Heart left ventricle (tissue), 16 donors: ENCODE measurements around the gene HDGFL2. TPM values are rescaled to one million over a fixed set of nuclear protein-coding genes. Genes with fewer than 3 reads are reported as not detected.

ENCODE experiments used
- ATAC-seq, 4 donors: fragments of 200-7000 bp; cut with Tn5 transposase; one replicate each; pipeline ENCODE4 v1.9.1; 2020 to 2022; ENCODE audit warnings: moderate library complexity in 4 of 4, mild to moderate bottlenecking in 3 of 4, moderate number of reproducible peaks in 1 of 4
- DNase-seq, 5 donors: peaks; one replicate each; pipeline ENCODE4 v3.0.0-alpha.2; 2020
- H3K27ac ChIP-seq, 12 donors: fragments of 200-600 bp; sonication (generic) in 4 of 12; one replicate each; pipeline versions ENCODE4 v1.5.0 to v1.8.0; 2016 to 2022; ENCODE audit warnings: mild to moderate bottlenecking in 2 of 12
- H3K27me3 ChIP-seq, 9 donors: fragments of 200-600 bp; sonication (generic) in 2 of 9; one replicate each; pipeline versions ENCODE4 v1.5.1 to v1.8.0; 2016 to 2022; ENCODE audit warnings: mild to moderate bottlenecking in 3 of 9
- H3K36me3 ChIP-seq, 9 donors: fragments of 200-600 bp; sonication (generic) in 2 of 9; one replicate each; pipeline versions ENCODE4 v1.5.0 to v1.8.0; 2018 to 2022; ENCODE audit warnings: mild to moderate bottlenecking in 2 of 9
- H3K4me1 ChIP-seq, 12 donors: fragments of 200-600 bp; sonication (generic) in 4 of 12; one replicate each; pipeline versions ENCODE4 v1.5.0 to v1.8.0; 2016 to 2022; ENCODE audit warnings: mild to moderate bottlenecking in 3 of 12
- H3K4me3 ChIP-seq, 12 donors: fragments of 200-600 bp; sonication (generic) in 4 of 12; one replicate each; pipeline versions ENCODE4 v1.5.0 to v1.8.0; 2017 to 2022; ENCODE audit warnings: mild to moderate bottlenecking in 9 of 12, moderate library complexity in 4 of 12
- H3K9me3 ChIP-seq, 12 donors: fragments of 200-600 bp; sonication (generic) in 4 of 12; one replicate each; pipeline versions ENCODE4 v1.5.0 to v1.8.0; 2016 to 2022; ENCODE audit warnings: mild to moderate bottlenecking in 1 of 12
- POLR2A ChIP-seq, 2 donors: fragments of 450-650 bp; IDR thresholded peaks; one replicate each; pipeline ENCODE4 v1.6.1; 2017; ENCODE audit warnings: antibody characterized with exemption in 2 of 2, mild to moderate bottlenecking in 2 of 2, moderate library complexity in 2 of 2
- WGBS, 4 donors: extraction: QIAGEN DNeasy Blood & Tissue Kit in 2 of 4; methylation state at CpG; one replicate each; pipeline versions ENCODE4 v1.1.5 to v1.1.7; 2013 to 2018; 5-methylcytosine and 5-hydroxymethylcytosine counted together
- intact Hi-C, 10 donors: fragments of 100-400 bp; cut with DNase I; formaldehyde crosslinking; loops; one replicate each; pipeline versions ENCODE4 v1.11.1 to v1.14.2; 2022
- polyA plus RNA-seq, 2 donors: library from polyadenylated mRNA; stranded (reverse); fragments of 200-250 nt; gene quantifications; one replicate each; pipeline ENCODE4 v1.2.3, GENCODE V29; 2013
- total RNA-seq, 9 donors: library from RNA; depleted of rRNA in 2 of 9; stranded (reverse); fragments of >200 nt in 2 of 9; fragmentation: NEBNext Ultra II Directional in 3 of 9; extraction: Animal tissue kit (Norgen Biotek cat#: 25700) in 3 of 9; gene quantifications; one replicate each; pipeline versions ENCODE4 v1.1.0 to v1.2.4, GENCODE V29; 2016 to 2023
- TF ChIP-seq, protein P1 (sequence below), 12 donors: fragments of 200-600 bp; sonication (generic) in 4 of 12; IDR thresholded peaks; one replicate each; pipeline versions ENCODE4 v1.5.0 to v1.8.0; 2018 to 2022; ENCODE audit warnings: antibody characterized with exemption in 12 of 12, mild to moderate bottlenecking in 5 of 12
- donor health status: ischemic (EF 13 %, LVEDD 7.1; RV severe dilation, severe dysfunction).
- donor health status: healthy with polysubstance abuse.
- donor health status: DM: no; HTN: yes; CAD: no.
- donor health status: DM: no; HTN: no; CAD: no.
- donor health status: ischemic (EF 25% LVEDD 6.9; RV normal size, moderate dysfunction).
- donor health status: ischemic (EF 25% LVEDD 5.7; RV mildly dilated, moderate dysfunction).
- donor health status: healthy.
- donor health status: DM: yes; HTN: yes; CAD: no.
- donor health status: ischemic (EF 35%, LVEDD 5.7; RV mildly dilated, moderate dysfunction).
- donor health status: nonischemic (EF 11% LVEDD 7.7; RV severe dilation, severe dysfunction).
- donor health status: DM: yes; HTN: yes; CAD: no.
- donor health status: PGD.
- donor health status: ischemic (EF 29% LVEDD 5.4; RV normal size, mild dysfunction).
- donor health status: nonischemic (EF 23%, LVEDD 6.1; RV moderate dilation, normal function).

The HDGFL2 gene
- total and polyA plus RNA-seq, 11 donors, result 20.8 to 235 (median 30.7) TPM

DNA sequence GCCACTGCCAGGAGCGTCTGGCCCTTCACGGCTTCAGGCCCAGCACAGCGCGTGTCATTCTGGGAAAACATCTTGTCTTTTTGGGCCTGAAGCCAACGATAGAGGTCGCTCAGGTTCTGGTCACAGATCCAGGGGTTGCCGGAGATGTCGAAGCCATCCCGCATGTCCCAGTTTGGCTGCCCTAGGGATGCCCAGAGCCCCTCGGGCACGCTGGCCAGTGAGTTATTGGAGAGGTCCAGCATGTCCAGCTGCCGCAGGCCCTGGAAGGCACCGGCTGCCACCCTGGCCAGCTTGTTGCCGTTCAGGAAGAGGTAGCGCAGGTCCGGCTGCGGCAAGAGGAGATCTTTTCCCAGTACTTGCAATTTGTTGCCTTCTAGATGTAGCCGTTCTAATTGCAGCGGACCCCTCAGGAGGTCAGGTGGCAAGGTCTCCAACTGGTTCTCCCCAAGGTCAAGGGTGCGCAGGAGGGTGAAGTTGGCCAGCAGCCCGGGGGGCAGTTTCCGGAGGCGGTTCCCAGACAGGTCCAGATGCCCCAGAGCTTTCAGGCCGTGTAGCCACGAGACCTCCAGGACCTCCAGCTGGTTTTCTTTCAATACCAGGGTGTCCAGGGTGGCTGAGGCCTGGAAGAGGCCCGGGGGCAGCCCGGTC lies 66.0 kb downstream of the HDGFL2 start:
- 55 to 76% (median 68%) methylated on average over 12 to 27 of the region's 27 CpGs for WGBS, 4 donors
- DNase-seq, result no peak
- ATAC-seq, result peak in 3 of 4 donors; percentile 7 to 18 (median 16)

DNA sequence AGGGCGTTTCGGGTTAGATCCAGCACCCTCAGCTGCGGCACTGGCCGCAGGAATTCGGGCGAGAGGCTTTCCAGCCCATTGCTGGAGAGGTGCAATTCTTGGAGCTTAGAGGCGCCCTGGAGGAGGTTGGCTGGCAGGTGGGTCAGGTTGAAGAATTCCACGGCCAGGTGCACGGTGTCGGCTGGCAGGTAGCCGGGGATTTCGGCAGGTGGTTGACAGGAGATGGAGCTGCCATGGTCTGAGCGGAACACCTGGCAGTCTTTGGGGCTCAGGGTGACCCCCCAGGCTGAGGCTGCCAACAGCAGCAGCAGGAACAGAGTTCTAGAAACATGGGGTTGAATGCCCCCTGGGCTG lies 66.5 kb downstream of the HDGFL2 start:
- H3K4me3 ChIP-seq, result no peak overlapping the region
- WGBS, 4 donors, result 93 to 98% (median 95%) methylated on average over 12 to 13 of the region's 13 CpGs
- no peak for DNase-seq

More for the DNA sequence above, 66.0 kb downstream of the HDGFL2 start:
- no peak for TF ChIP-seq POLR2A (IDR thresholded peaks at IDR 0.05)
- TF ChIP-seq, protein P1, sequence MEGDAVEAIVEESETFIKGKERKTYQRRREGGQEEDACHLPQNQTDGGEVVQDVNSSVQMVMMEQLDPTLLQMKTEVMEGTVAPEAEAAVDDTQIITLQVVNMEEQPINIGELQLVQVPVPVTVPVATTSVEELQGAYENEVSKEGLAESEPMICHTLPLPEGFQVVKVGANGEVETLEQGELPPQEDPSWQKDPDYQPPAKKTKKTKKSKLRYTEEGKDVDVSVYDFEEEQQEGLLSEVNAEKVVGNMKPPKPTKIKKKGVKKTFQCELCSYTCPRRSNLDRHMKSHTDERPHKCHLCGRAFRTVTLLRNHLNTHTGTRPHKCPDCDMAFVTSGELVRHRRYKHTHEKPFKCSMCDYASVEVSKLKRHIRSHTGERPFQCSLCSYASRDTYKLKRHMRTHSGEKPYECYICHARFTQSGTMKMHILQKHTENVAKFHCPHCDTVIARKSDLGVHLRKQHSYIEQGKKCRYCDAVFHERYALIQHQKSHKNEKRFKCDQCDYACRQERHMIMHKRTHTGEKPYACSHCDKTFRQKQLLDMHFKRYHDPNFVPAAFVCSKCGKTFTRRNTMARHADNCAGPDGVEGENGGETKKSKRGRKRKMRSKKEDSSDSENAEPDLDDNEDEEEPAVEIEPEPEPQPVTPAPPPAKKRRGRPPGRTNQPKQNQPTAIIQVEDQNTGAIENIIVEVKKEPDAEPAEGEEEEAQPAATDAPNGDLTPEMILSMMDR (IDR thresholded peaks at IDR 0.05), result no peak
- Histone ChIP-seq H3K36me3 (no peaks in the 10 kb centered on the region), H3K4me1 (peaks cover 0 to 39% (median 15%) of the 10 kb centered on the region in 12 donors), H3K4me3 (no peak overlapping the region), H3K9me3 (peaks cover 0 to 14% (median 3%) of the 10 kb centered on the region in 12 donors), H3K27ac (no peak overlapping the region), H3K27me3 (peaks cover 0 to 8% (median 0%) of the 10 kb centered on the region in 9 donors)
- intact Hi-C loops, result no loop called here

DNA sequence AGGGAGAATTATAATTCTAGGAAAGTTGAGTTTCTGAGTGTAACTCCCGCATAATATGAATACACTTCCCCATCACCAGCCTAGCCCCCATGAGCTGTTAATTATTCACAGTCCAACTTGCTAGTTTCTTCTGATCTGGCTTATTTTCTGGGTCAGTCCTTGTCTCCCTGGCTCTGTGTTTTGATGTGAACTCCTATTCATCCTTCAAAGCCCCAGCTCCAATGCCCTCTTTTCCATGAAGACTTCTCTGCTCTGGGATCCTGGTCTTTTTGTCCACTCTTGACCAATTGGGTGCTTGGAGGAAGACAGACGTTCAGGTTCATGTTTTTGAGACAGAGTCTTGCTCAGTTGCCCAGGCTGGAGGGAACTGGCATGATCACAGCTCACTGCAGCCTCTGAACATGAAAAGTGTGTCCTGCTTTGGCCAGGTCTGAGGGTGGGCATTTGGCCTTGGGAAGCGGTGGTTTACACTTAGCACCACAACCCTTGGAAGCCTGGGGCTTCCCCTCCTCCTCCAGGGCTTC lies 67.1 kb downstream of the HDGFL2 start:
- no peak for ATAC-seq
- intact Hi-C loops, result no loop called here
- Histone ChIP-seq H3K4me1 (peaks cover 0 to 39% (median 15%) of the 10 kb centered on the region in 12 donors), H3K36me3 (peaks cover 0 to 7% (median 0%) of the 10 kb centered on the region in 9 donors), H3K9me3 (peaks cover 0 to 14% (median 3%) of the 10 kb centered on the region in 12 donors), H3K27ac (peak overlapping the region in 1 of 12 donors; percentile 64), H3K4me3 (peak overlapping the region in 1 of 12 donors; percentile 26), H3K27me3 (peaks cover 0 to 8% (median 0%) of the 10 kb centered on the region in 9 donors)
- WGBS, 4 donors, result 83 to 91% (median 90%) methylated on average over 3 of the region's 3 CpGs
- no peak for TF ChIP-seq POLR2A (IDR thresholded peaks at IDR 0.05)
- TF ChIP-seq, protein P1 (IDR thresholded peaks at IDR 0.05), result no peak
- no peak for DNase-seq

More for the DNA sequence above, 66.5 kb downstream of the HDGFL2 start:
- peaks cover 0 to 8% (median 0%) of the 10 kb centered on the region in 9 donors for H3K27me3 ChIP-seq
- peaks cover 0 to 14% (median 3%) of the 10 kb centered on the region in 12 donors for H3K9me3 ChIP-seq
- peaks cover 0 to 2% (median 0%) of the 10 kb centered on the region in 9 donors for H3K36me3 ChIP-seq
- intact Hi-C loops, result no loop called here
- H3K4me1 ChIP-seq, result peaks cover 0 to 39% (median 15%) of the 10 kb centered on the region in 12 donors
- H3K27ac ChIP-seq, result no peak overlapping the region
- ATAC-seq, result no peak
- TF ChIP-seq POLR2A (IDR thresholded peaks at IDR 0.05), result no peak
- TF ChIP-seq, protein P1 (IDR thresholded peaks at IDR 0.05), result no peak
